ENCODE measurements around the gene BZW1. TPM values are rescaled to one million over a fixed set of nuclear protein-coding genes. Genes with fewer than 3 reads are reported as not detected.

BZW1 gene
- total RNA-seq, 1 donor from 2014 or later = 63.2 TPM

DNA sequence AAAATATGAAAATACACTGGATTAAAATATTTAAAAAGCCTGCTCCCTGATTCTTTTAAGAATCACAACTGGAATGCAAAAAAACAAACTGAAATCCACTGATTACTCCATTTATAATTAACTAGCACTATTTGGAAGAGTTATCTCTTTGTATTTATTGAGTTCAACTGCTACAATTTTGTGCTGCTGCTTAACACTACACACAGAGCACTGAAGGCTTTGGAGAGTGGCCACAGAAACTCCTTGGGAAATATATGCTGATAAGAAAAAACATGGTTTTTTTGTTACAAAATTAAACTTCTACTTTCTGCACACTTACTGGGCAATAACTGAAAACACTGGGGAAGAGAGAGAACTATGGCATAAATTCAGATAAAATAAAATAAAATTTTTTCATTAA lies 19.8 kb upstream of the BZW1 start:
- Histone ChIP-seq H3K4me1 (peaks cover 41% of the 10 kb centered on the region), H3K27me3 (ENCODE audit: low read depth) (no peaks in the 10 kb centered on the region), H3K27ac (replicated peaks) (peak overlapping the region; percentile 37), H3K4me3 (no peak overlapping the region), H3K9me3 (replicated peaks) (no peaks in the 10 kb centered on the region), H3K36me3 (no peaks in the 10 kb centered on the region)
- intact Hi-C loops (cut with micrococcal nuclease) = no loop called here
- TF ChIP-seq, protein P1, sequence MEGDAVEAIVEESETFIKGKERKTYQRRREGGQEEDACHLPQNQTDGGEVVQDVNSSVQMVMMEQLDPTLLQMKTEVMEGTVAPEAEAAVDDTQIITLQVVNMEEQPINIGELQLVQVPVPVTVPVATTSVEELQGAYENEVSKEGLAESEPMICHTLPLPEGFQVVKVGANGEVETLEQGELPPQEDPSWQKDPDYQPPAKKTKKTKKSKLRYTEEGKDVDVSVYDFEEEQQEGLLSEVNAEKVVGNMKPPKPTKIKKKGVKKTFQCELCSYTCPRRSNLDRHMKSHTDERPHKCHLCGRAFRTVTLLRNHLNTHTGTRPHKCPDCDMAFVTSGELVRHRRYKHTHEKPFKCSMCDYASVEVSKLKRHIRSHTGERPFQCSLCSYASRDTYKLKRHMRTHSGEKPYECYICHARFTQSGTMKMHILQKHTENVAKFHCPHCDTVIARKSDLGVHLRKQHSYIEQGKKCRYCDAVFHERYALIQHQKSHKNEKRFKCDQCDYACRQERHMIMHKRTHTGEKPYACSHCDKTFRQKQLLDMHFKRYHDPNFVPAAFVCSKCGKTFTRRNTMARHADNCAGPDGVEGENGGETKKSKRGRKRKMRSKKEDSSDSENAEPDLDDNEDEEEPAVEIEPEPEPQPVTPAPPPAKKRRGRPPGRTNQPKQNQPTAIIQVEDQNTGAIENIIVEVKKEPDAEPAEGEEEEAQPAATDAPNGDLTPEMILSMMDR (IDR thresholded peaks at IDR 0.05; ENCODE audit: borderline replicate concordance) = no peak
- DNase-seq = no peak

DNA sequence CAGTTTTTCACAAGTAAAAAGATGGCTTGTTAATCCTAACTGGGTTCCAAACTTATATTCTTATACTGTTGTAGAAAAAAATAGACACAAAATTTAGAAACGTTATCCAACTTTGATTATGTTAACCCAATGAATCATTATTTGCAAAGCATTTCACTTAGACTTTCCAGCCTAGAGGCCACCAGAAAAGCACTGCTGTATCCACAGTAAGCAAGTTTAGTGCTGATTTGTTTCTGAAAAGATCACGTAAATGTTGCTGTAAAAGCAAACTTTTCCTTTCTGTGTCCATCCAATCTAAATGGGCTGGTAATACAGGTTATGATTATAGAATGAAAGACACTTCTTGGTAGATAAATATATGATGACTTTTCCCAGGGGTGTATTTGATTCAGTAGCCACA lies 17.6 kb upstream of the BZW1 start:
- no peak for DNase-seq
- TF ChIP-seq, protein P1 (IDR thresholded peaks at IDR 0.05; ENCODE audit: borderline replicate concordance) = no peak
- Histone ChIP-seq H3K27ac (replicated peaks) (peak overlapping the region; percentile 60), H3K36me3 (no peaks in the 10 kb centered on the region), H3K27me3 (ENCODE audit: low read depth) (no peaks in the 10 kb centered on the region), H3K9me3 (replicated peaks) (no peaks in the 10 kb centered on the region), H3K4me1 (peaks cover 28% of the 10 kb centered on the region), H3K4me3 (no peak overlapping the region)
- intact Hi-C loops (cut with micrococcal nuclease) = no loop called here

DNA sequence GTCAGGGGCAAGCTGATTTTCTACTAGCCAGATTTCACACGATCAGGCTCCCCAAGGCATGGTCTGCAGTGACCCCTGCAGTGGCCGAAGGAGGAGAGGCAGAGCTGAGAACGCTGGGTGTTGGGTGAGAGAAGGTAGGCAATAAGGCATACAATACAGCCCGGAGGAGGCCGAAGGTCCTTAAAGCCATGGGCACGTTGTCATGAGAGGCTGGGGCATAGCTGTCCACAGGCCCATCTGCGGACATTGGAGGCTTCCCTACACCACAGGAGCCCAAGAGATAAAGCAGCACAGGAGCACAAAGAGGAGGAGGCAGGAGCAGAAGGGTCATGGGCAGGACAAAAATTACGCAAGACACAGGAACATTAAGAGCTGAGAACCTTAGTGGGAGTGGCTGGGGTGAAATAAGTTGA lies 16.7 kb upstream of the BZW1 start:
- intact Hi-C loops (cut with micrococcal nuclease) = no loop called here
- Histone ChIP-seq H3K27ac (replicated peaks) (peak overlapping the region; percentile 60), H3K36me3 (no peaks in the 10 kb centered on the region), H3K4me1 (peaks cover 28% of the 10 kb centered on the region), H3K27me3 (ENCODE audit: low read depth) (no peaks in the 10 kb centered on the region), H3K9me3 (replicated peaks) (no peaks in the 10 kb centered on the region), H3K4me3 (no peak overlapping the region)
- DNase-seq = peak; percentile 23
- TF ChIP-seq, protein P1 (IDR thresholded peaks at IDR 0.05; ENCODE audit: borderline replicate concordance) = peak; percentile 27

DNA sequence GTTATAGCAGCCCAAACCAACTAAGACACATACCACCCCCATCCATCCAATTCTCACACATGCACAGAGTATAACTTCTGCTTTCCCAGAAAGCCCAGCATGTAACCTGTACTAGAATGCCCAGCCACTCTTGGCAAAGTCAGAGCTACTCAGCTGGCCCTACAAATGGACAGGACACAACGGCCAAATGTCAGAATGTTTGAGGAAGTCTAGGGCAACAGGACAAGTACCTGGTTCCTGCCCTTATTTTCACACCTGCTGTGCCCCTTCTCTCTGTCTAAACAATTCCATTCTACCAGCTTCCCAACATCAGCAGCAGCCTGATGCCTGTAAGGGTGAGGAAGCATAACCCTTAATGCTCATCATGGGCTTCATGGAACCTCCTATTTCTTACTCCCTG lies 15.1 kb upstream of the BZW1 start:
- Histone ChIP-seq H3K4me1 (peaks cover 26% of the 10 kb centered on the region), H3K36me3 (no peaks in the 10 kb centered on the region), H3K27ac (replicated peaks) (peak overlapping the region; percentile 72), H3K27me3 (ENCODE audit: low read depth) (no peaks in the 10 kb centered on the region), H3K9me3 (replicated peaks) (no peaks in the 10 kb centered on the region), H3K4me3 (no peak overlapping the region)
- intact Hi-C loops (cut with micrococcal nuclease) = no loop called here
- TF ChIP-seq, protein P1 (IDR thresholded peaks at IDR 0.05; ENCODE audit: borderline replicate concordance) = no peak
- DNase-seq = no peak

DNA sequence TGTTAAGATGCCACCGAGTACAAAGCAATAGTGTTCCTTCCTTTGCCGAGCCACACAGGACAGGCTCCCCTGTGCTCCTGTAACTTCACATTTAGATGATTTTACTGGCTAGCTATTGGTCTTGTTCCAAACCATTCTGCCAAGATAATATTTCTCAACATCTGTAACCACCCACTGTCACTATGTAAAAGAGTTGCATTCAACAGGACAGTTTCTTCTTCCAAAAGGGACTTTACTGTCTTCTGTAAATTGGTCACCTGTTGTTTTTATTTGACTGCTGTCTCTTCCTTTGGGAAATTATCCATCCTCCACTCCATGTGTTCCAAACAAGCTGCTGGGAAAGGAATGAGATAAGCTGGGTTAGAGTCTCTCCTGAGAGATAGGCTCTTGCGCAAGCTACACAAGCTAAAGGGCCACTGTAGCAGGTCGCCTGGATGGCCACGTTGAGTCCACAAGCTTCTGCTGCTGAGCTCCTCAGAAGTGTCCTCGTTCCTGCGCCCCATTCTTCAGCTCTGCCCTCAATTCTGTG lies 14.4 kb upstream of the BZW1 start:
- TF ChIP-seq, protein P1 (IDR thresholded peaks at IDR 0.05; ENCODE audit: borderline replicate concordance) = no peak
- Histone ChIP-seq H3K27me3 (ENCODE audit: low read depth) (no peaks in the 10 kb centered on the region), H3K4me1 (peaks cover 26% of the 10 kb centered on the region), H3K4me3 (no peak overlapping the region), H3K27ac (replicated peaks) (peak overlapping the region; percentile 72), H3K9me3 (replicated peaks) (no peaks in the 10 kb centered on the region), H3K36me3 (no peaks in the 10 kb centered on the region)
- intact Hi-C loops (cut with micrococcal nuclease) = no loop called here
- DNase-seq = peak; percentile 53

Measured in left ventricle myocardium inferior (tissue), 1 donor.